HL-60 (cell line): ENCODE measurements around the gene TLK2.

Experiments
- DNase-seq, 2 experiments: peaks; one replicate each; pipeline ENCODE4 v3.0.0-alpha.2; 2010 to 2020; ENCODE audit warnings: low read depth in 1 of 2, low spot score in 1 of 2
- H3K27ac ChIP-seq: fragments of 250-450 bp; sonication (Bioruptor Pico); replicated peaks from 2 replicates; pipeline ENCODE4 v1.5.1; 2020; ENCODE audit warnings: mild to moderate bottlenecking, moderate library complexity
- H3K27me3 ChIP-seq: fragments of 250-450 bp; sonication (Bioruptor Pico); 2 replicates; pipeline ENCODE4 v1.5.1; 2021; ENCODE audit warnings: mild to moderate bottlenecking, moderate library complexity; ENCODE audit not compliant: insufficient read depth, poor library complexity, severe bottlenecking
- H3K4me3 ChIP-seq: replicated peaks from 2 replicates; pipeline ENCODE4 v1.5.1; 2011; ENCODE audit warnings: mild to moderate bottlenecking, control low read depth, low read length; ENCODE audit not compliant: insufficient read depth
- CTCF ChIP-seq: IDR thresholded peaks from one replicate; pipeline ENCODE4 v1.5.1; 2011; ENCODE audit warnings: low read length, control low read depth, inconsistent platforms; ENCODE audit not compliant: insufficient read depth
- GABPA ChIP-seq: IDR thresholded peaks from 2 replicates; pipeline ENCODE4 v1.6.1; 2012; ENCODE audit warnings: low read depth
- POLR2AphosphoS5 ChIP-seq: IDR thresholded peaks from 2 replicates; pipeline ENCODE4 v1.6.1; 2012; ENCODE audit warnings: low read depth
- REST ChIP-seq: IDR thresholded peaks from 2 replicates; pipeline ENCODE4 v1.6.1; 2012; ENCODE audit warnings: low read depth; ENCODE audit not compliant: insufficient replicate concordance
- SPI1 ChIP-seq: IDR thresholded peaks from 2 replicates; pipeline ENCODE4 v1.6.1; 2012; ENCODE audit warnings: low read depth, mild to moderate bottlenecking, borderline replicate concordance

TLK2 gene

GRCh38 chr17:62565817-62566216, 87.2 kb downstream of the TLK2 start:
- no peak overlapping the region for H3K27ac ChIP-seq
- H3K27me3 ChIP-seq = no peaks in the 10 kb centered on the region
- TF ChIP-seq GABPA = no peak
- TF ChIP-seq CTCF = no peak
- no peak for TF ChIP-seq POLR2AphosphoS5
- TF ChIP-seq SPI1 = no peak
- no peak for TF ChIP-seq REST
- DNase-seq = no peak
- H3K4me3 ChIP-seq = no peak overlapping the region

- TF ChIP-seq POLR2AphosphoS5 (no peak), SPI1 (no peak), CTCF (no peak), REST (no peak), GABPA (no peak)
- no peak for DNase-seq
- Histone ChIP-seq H3K27me3 (no peaks in the 10 kb centered on the region), H3K27ac (no peak overlapping the region), H3K4me3 (no peak overlapping the region)
Observed at GRCh38 chr17:62566996-62567578, 88.5 kb downstream of the TLK2 start.

- TF ChIP-seq REST = no peak
- TF ChIP-seq POLR2AphosphoS5 = no peak
- no peak for TF ChIP-seq GABPA
- TF ChIP-seq SPI1 = no peak
- TF ChIP-seq CTCF = no peak
- Histone ChIP-seq H3K27ac (no peak overlapping the region), H3K27me3 (no peaks in the 10 kb centered on the region), H3K4me3 (no peak overlapping the region)
- DNase-seq = no peak
Observed at GRCh38 chr17:62572488-62572887, 93.9 kb downstream of the TLK2 start.
